ENCODE data around the gene CD40. TPM values are rescaled to one million over a fixed set of nuclear protein-coding genes. Genes with fewer than 3 reads are reported as not detected.

Gene CD40
- polyA plus RNA-seq, 1 of the 3 experiments (the other 2 are of a cell fraction) = not detected

- 90% methylated on average over 7 of the region's 7 CpGs for WGBS (ENCODE audit: low lambda C conversion rate)
- ChIA-PET POLR2A (no interaction called here), CTCF (interaction anchor here (0.5 to 2.0 kb wide), 3 partner anchors 67 to 103 kb away, joined by 3 to 4 read pairs (median 3); no protein-coding TSS in a partner anchor)
- Histone ChIP-seq H3K27ac (ENCODE audit: low read depth in 2 of 2, low read length in 1 of 2) (no peak overlapping the region), H3K36me3 (replicated peaks in 1 of 2; ENCODE audit: control insufficient read depth in 1 of 2, insufficient read depth in 2 of 2, low read length in 1 of 2) (peaks cover 35 to 57% of the 10 kb centered on the region in 2 experiments), H3K4me1 (ENCODE audit: control insufficient read depth in 1 of 2, insufficient read depth in 2 of 2, low read depth in 1 of 2, low read length in 1 of 2) (peaks cover 0 to 2% of the 10 kb centered on the region in 2 experiments; a peak in 3 of 4 replicates), H4K20me1 (ENCODE audit: insufficient read depth) (peaks cover 92% of the 10 kb centered on the region), H3K79me2 (ENCODE audit: insufficient read depth) (peaks cover 93% of the 10 kb centered on the region), H3F3A (replicated peaks; ENCODE audit: insufficient read depth) (no peaks in the 10 kb centered on the region), H3K27me3 (ENCODE audit: insufficient read depth) (no peaks in the 10 kb centered on the region), H3K4me2 (no peak overlapping the region), H3K9ac (no peak overlapping the region), H3K9me2 (no peaks in the 10 kb centered on the region), H2AFZ (ENCODE audit: low read depth) (no peak overlapping the region), H3K4me3 (ENCODE audit: low read depth in 2 of 2, low read length in 1 of 2) (no peak overlapping the region), H3K9me3 (no peaks in the 10 kb centered on the region)
- no peak for DNase-seq
- TF ChIP-seq EZH2phosphoT487 (IDR thresholded peaks at IDR 0.05; ENCODE audit: borderline replicate concordance, low read depth) (no peak), TEAD4 (IDR thresholded peaks at IDR 0.05; ENCODE audit: borderline replicate concordance, insufficient read depth) (no peak), CHD2 (IDR thresholded peaks at IDR 0.05; ENCODE audit: low read length, partially characterized antibody) (no peak), GABPA (IDR thresholded peaks at IDR 0.05; ENCODE audit: low read depth) (no peak), FOXM1 (IDR thresholded peaks at IDR 0.05; ENCODE audit: low read depth) (no peak), RXRA (IDR thresholded peaks at IDR 0.05; ENCODE audit: borderline replicate concordance, low read depth) (no peak), FOXJ3 (CRISPR knock-in tag; IDR thresholded peaks at IDR 0.05) (no peak), PBX3 (IDR thresholded peaks at IDR 0.05) (no peak), TCF12 (IDR thresholded peaks at IDR 0.05) (no peak), SIN3A (IDR thresholded peaks at IDR 0.05; ENCODE audit: borderline replicate concordance, low read depth, low read length) (no peak), EP300 (IDR thresholded peaks at IDR 0.05; ENCODE audit: borderline replicate concordance in 1 of 2, low read depth in 1 of 2, low read length in 1 of 2) (no peak)
- TF ChIP-seq, protein P1, sequence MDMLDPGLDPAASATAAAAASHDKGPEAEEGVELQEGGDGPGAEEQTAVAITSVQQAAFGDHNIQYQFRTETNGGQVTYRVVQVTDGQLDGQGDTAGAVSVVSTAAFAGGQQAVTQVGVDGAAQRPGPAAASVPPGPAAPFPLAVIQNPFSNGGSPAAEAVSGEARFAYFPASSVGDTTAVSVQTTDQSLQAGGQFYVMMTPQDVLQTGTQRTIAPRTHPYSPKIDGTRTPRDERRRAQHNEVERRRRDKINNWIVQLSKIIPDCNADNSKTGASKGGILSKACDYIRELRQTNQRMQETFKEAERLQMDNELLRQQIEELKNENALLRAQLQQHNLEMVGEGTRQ (IDR thresholded peaks at IDR 0.05; ENCODE audit: borderline replicate concordance, low read depth, low read length) = no peak
- TF ChIP-seq, protein P2, sequence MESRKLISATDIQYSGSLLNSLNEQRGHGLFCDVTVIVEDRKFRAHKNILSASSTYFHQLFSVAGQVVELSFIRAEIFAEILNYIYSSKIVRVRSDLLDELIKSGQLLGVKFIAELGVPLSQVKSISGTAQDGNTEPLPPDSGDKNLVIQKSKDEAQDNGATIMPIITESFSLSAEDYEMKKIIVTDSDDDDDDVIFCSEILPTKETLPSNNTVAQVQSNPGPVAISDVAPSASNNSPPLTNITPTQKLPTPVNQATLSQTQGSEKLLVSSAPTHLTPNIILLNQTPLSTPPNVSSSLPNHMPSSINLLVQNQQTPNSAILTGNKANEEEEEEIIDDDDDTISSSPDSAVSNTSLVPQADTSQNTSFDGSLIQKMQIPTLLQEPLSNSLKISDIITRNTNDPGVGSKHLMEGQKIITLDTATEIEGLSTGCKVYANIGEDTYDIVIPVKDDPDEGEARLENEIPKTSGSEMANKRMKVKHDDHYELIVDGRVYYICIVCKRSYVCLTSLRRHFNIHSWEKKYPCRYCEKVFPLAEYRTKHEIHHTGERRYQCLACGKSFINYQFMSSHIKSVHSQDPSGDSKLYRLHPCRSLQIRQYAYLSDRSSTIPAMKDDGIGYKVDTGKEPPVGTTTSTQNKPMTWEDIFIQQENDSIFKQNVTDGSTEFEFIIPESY (IDR thresholded peaks at IDR 0.05; ENCODE audit: borderline replicate concordance, low read depth) = no peak
Measured at GRCh38 chr20:46078954-46079353, 39.2 kb upstream of the CD40 start.

DNA sequence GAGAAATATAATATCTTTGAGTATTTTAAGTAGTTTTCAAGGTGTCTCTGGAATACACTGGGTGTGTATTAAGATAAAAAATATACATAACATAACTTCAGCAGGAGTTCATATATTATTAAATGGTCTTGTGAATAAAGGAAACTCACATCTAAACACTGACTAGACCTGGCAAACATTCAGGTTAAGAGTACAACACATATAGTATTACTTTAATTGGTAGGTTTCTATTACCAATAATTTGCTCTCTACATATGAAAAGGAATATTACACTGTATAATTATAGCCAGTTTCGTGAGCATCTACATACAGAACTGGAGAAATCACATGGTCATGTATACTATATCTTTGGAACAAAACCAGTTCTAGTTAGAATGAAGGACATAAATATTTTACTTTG lies 37.0 kb upstream of the CD40 start:
- Histone ChIP-seq H2AFZ (ENCODE audit: low read depth) (no peak overlapping the region), H3K9ac (no peak overlapping the region), H3K36me3 (replicated peaks in 1 of 2; ENCODE audit: control insufficient read depth in 1 of 2, insufficient read depth in 2 of 2, low read length in 1 of 2) (peaks cover 26 to 36% of the 10 kb centered on the region in 2 experiments), H3K4me2 (no peak overlapping the region), H3K4me3 (ENCODE audit: low read depth in 2 of 2, low read length in 1 of 2) (no peak overlapping the region), H3K9me2 (no peaks in the 10 kb centered on the region), H3K4me1 (ENCODE audit: control insufficient read depth in 1 of 2, insufficient read depth in 2 of 2, low read depth in 1 of 2, low read length in 1 of 2) (peaks cover 0 to 8% of the 10 kb centered on the region in 2 experiments; a peak in 3 of 4 replicates), H3K79me2 (ENCODE audit: insufficient read depth) (peaks cover 97% of the 10 kb centered on the region), H3K9me3 (no peaks in the 10 kb centered on the region), H3F3A (replicated peaks; ENCODE audit: insufficient read depth) (no peaks in the 10 kb centered on the region), H3K27ac (ENCODE audit: low read depth in 2 of 2, low read length in 1 of 2) (no peak overlapping the region), H4K20me1 (ENCODE audit: insufficient read depth) (peaks cover 99% of the 10 kb centered on the region), H3K27me3 (ENCODE audit: insufficient read depth) (no peaks in the 10 kb centered on the region)
- TF ChIP-seq RAD21 (IDR thresholded peaks at IDR 0.05; ENCODE audit: low read length) = no peak
- no peak for TF ChIP-seq MXI1 (IDR thresholded peaks at IDR 0.05; ENCODE audit: low read depth, low read length)
- TF ChIP-seq RXRA (IDR thresholded peaks at IDR 0.05; ENCODE audit: borderline replicate concordance, low read depth) = no peak
- TF ChIP-seq FOSL2 (IDR thresholded peaks at IDR 0.05; ENCODE audit: borderline replicate concordance, low read depth) = no peak
- TF ChIP-seq IRF3 (IDR thresholded peaks at IDR 0.05; ENCODE audit: low read depth, low read length) = no peak
- no peak for TF ChIP-seq POLR2AphosphoS5 (IDR thresholded peaks at IDR 0.05; ENCODE audit: low read depth, low read length)
- no peak for TF ChIP-seq MEF2A (IDR thresholded peaks at IDR 0.05; ENCODE audit: borderline replicate concordance, low read depth)
- DNase-seq = no peak
- WGBS (ENCODE audit: low lambda C conversion rate) = 91% methylated on average over 1 of the region's 1 CpG
- POLR2A ChIA-PET = no interaction called here
- CTCF ChIA-PET = no interaction called here
